Subcutaneous abdominal adipose tissue (tissue), 5 donors: Measurements from ENCODE around the gene ANKS1B.

Experiments
- H3K27ac ChIP-seq: one replicate; pipeline ENCODE4 v1.7.0; 2013; ENCODE audit warnings: low read depth, mild to moderate bottlenecking, inconsistent platforms, low read length, moderate library complexity
- H3K27me3 ChIP-seq, 5 donors: one replicate each; pipeline ENCODE4 v1.7.0; 2013; ENCODE audit warnings: low read length in 5 of 5, inconsistent platforms in 1 of 5; ENCODE audit not compliant: control insufficient read depth in 5 of 5, insufficient read depth in 4 of 5
- H3K36me3 ChIP-seq, 5 donors: one replicate each; pipeline ENCODE4 v1.7.0; 2013; ENCODE audit warnings: low read length in 5 of 5; ENCODE audit not compliant: control insufficient read depth in 5 of 5, insufficient read depth in 5 of 5
- H3K4me1 ChIP-seq, 5 donors: one replicate each; pipeline ENCODE4 v1.7.0; 2013; ENCODE audit warnings: low read length in 5 of 5, mild to moderate bottlenecking in 3 of 5, moderate library complexity in 1 of 5; ENCODE audit not compliant: control insufficient read depth in 5 of 5, insufficient read depth in 5 of 5
- H3K4me3 ChIP-seq, 5 donors: one replicate each; pipeline ENCODE4 v1.7.0; 2013; ENCODE audit warnings: low read length in 5 of 5, low read depth in 1 of 5
- H3K9ac ChIP-seq, 5 donors: one replicate each; pipeline ENCODE4 v1.7.0; 2013; ENCODE audit warnings: low read length in 5 of 5, mild to moderate bottlenecking in 4 of 5, moderate library complexity in 3 of 5
- H3K9me3 ChIP-seq, 5 donors: one replicate each; pipeline ENCODE4 v1.7.0; 2013; ENCODE audit warnings: low read length in 5 of 5; ENCODE audit not compliant: control insufficient read depth in 5 of 5
- donor health status: healthy.
- donor health status: healthy.
- donor health status: healthy.
- donor health status: healthy.
- donor health status: healthy.

ANKS1B gene

DNA sequence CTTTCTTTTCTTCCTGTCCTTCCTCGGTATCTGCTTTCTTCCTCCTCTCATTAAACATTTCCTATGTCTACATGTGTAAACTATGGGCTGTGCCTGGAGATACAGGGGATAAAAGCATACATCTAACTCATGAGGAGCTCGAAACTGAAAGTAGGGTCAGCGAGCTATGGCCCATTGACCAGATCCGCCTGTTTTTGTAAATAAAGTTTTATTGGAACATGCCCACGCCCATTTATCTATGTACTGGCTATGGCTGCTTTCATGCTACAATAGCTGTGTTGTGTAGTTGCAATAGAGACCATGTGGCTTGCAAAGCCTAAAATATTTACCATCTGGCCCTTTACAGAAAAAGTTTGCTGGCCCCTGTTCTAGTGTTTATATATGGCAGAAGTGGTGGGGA lies 838.0 kb downstream of the ANKS1B start:
- H3K36me3 ChIP-seq: peaks cover 0 to 4% (median 0%) of the 10 kb centered on the region in 5 donors
- no peak overlapping the region for H3K27ac ChIP-seq
- no peak overlapping the region for H3K4me3 ChIP-seq

DNA sequence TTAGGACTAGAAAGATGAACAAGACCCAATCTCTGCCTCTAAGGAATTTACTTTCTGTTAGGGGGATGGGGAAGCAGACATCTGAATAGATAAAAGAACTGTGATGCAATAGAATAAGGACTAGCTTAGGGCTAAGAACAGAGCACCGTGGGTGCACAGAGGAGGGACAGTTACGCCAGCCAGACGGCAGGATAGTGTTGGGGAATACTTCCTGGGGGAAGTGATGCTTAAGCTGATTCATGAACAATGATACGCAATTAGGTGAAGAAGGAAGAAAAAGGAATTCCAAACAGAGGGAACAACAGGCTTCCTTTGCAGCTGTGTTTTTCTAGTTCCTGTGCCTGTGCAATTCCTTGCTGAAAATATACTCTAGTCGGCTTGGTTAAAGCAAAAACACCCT lies 838.6 kb downstream of the ANKS1B start:
- H3K9ac ChIP-seq: no peak overlapping the region
- H3K27ac ChIP-seq: no peak overlapping the region
- H3K4me1 ChIP-seq: peaks cover 0 to 8% (median 2%) of the 10 kb centered on the region in 5 donors
- no peaks in the 10 kb centered on the region for H3K9me3 ChIP-seq
- H3K27me3 ChIP-seq: no peaks in the 10 kb centered on the region
- no peak overlapping the region for H3K4me3 ChIP-seq
- H3K36me3 ChIP-seq: peaks cover 0 to 4% (median 0%) of the 10 kb centered on the region in 5 donors

More for the DNA sequence above, 838.0 kb downstream of the ANKS1B start:
- Histone ChIP-seq H3K9ac (no peak overlapping the region), H3K9me3 (no peaks in the 10 kb centered on the region), H3K27me3 (no peaks in the 10 kb centered on the region), H3K4me1 (peaks cover 0 to 8% (median 2%) of the 10 kb centered on the region in 5 donors)

GRCh38 chr12:99142651-99143050 lies 842.1 kb downstream of the ANKS1B start:
- Histone ChIP-seq H3K4me1 (peaks cover 0 to 5% (median 1%) of the 10 kb centered on the region in 5 donors), H3K27ac (no peak overlapping the region), H3K36me3 (no peaks in the 10 kb centered on the region), H3K9ac (no peak overlapping the region), H3K27me3 (no peaks in the 10 kb centered on the region), H3K9me3 (no peaks in the 10 kb centered on the region), H3K4me3 (no peak overlapping the region)

- no peaks in the 10 kb centered on the region for H3K36me3 ChIP-seq
- H3K9ac ChIP-seq: no peak overlapping the region
- no peaks in the 10 kb centered on the region for H3K9me3 ChIP-seq
- H3K27me3 ChIP-seq: no peaks in the 10 kb centered on the region
- no peaks in the 10 kb centered on the region for H3K4me1 ChIP-seq
- no peak overlapping the region for H3K4me3 ChIP-seq
- H3K27ac ChIP-seq: no peak overlapping the region
Measured at GRCh38 chr12:99140017-99140720, 844.6 kb downstream of the ANKS1B start.

- Histone ChIP-seq H3K4me1 (no peaks in the 10 kb centered on the region), H3K36me3 (no peaks in the 10 kb centered on the region), H3K4me3 (no peak overlapping the region), H3K27me3 (no peaks in the 10 kb centered on the region), H3K9me3 (no peaks in the 10 kb centered on the region), H3K9ac (no peak overlapping the region), H3K27ac (no peak overlapping the region)
Measured at GRCh38 chr12:99138393-99138792, 846.3 kb downstream of the ANKS1B start.

- no peaks in the 10 kb centered on the region for H3K36me3 ChIP-seq
- H3K9ac ChIP-seq: no peak overlapping the region
- no peaks in the 10 kb centered on the region for H3K27me3 ChIP-seq
- H3K4me3 ChIP-seq: no peak overlapping the region
- no peak overlapping the region for H3K27ac ChIP-seq
- no peaks in the 10 kb centered on the region for H3K9me3 ChIP-seq
- no peaks in the 10 kb centered on the region for H3K4me1 ChIP-seq
Measured at GRCh38 chr12:99137124-99137855, 847.4 kb downstream of the ANKS1B start.

DNA sequence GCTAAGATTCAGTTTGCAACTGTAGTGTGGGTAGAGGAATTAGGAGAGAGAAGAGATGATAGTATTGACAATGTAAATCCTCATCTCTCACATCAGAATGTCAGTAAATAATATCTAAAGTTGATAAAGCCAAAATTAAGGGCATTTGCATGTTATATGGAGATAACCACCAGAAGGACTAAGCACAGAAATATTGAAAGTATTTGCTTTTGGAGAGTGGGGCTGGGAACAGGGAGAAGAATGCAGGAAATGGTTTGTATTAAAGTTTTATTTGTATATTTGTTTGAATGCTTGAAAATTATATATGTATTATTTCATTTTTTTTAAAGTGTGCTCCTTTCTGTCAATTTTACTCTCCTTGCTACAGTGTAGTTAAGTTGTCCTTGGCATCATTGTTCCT lies 848.2 kb downstream of the ANKS1B start:
- Histone ChIP-seq H3K27ac (no peak overlapping the region), H3K27me3 (no peaks in the 10 kb centered on the region)

DNA sequence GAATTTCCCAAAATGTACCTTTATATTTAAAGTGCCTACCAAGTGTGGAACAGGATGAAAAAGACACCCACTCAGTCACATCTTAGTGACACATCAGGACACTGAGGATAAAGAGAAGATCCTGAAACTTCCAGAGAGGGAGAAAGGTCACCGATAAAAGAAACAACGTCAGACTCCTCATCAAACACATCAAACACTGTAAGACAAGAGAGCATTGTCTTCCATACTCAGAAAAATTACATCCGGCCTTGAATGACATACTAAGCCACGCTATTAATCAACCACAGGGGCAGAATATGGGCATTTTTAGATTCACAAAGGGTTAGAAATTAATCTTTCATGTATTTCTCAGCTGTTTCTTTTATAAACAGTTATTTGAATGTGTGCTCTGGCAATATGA lies 849.4 kb downstream of the ANKS1B start:
- Histone ChIP-seq H3K27me3 (no peaks in the 10 kb centered on the region), H3K4me1 (peaks cover 0 to 15% (median 6%) of the 10 kb centered on the region in 5 donors), H3K9me3 (no peaks in the 10 kb centered on the region), H3K36me3 (no peaks in the 10 kb centered on the region), H3K9ac (no peak overlapping the region), H3K27ac (no peak overlapping the region), H3K4me3 (no peak overlapping the region)

More for the DNA sequence above, 848.2 kb downstream of the ANKS1B start:
- Histone ChIP-seq H3K4me3 (no peak overlapping the region), H3K9me3 (no peaks in the 10 kb centered on the region), H3K4me1 (peaks cover 0 to 5% (median 4%) of the 10 kb centered on the region in 5 donors), H3K36me3 (no peaks in the 10 kb centered on the region), H3K9ac (no peak overlapping the region)

DNA sequence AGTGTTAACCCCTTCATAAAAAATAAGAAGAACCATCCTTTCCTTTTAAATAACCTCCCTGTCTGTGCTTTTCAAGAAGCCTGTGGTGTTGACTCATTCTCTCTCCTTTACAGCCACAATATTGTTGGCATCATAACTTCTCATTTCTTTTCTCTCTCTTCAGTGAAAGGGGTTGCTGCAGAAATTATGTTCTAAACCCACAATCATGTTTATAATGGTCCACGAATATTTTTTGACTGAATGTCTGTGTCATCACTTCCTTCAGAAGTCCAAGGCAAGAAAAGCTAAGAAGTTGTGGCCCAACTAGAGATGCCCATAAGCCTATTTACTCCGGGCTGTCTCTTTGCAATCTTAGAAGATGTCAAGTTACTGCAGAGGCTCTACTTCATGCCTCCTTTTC lies 851.3 kb downstream of the ANKS1B start:
- H3K27me3 ChIP-seq: no peaks in the 10 kb centered on the region
- no peak overlapping the region for H3K27ac ChIP-seq
- no peaks in the 10 kb centered on the region for H3K36me3 ChIP-seq
- no peak overlapping the region for H3K9ac ChIP-seq
- no peaks in the 10 kb centered on the region for H3K9me3 ChIP-seq
- no peak overlapping the region for H3K4me3 ChIP-seq
- peaks cover 0 to 15% (median 6%) of the 10 kb centered on the region in 5 donors for H3K4me1 ChIP-seq

- H3K4me1 ChIP-seq: peaks cover 0 to 15% (median 6%) of the 10 kb centered on the region in 5 donors
- H3K27ac ChIP-seq: no peak overlapping the region
- no peaks in the 10 kb centered on the region for H3K27me3 ChIP-seq
- peak overlapping the region in 3 of 5 donors; percentile 1 to 62 (median 3) for H3K4me3 ChIP-seq
- no peaks in the 10 kb centered on the region for H3K36me3 ChIP-seq
- H3K9me3 ChIP-seq: no peaks in the 10 kb centered on the region
- H3K9ac ChIP-seq: no peak overlapping the region
Measured at GRCh38 chr12:99131751-99132199, 853.0 kb downstream of the ANKS1B start.
